ENCODE data around the gene ADAMTS6. TPM values are rescaled to one million over a fixed set of nuclear protein-coding genes. Genes with fewer than 3 reads are reported as not detected.
A peak's percentile ranks its signal among the peaks of the same experiment; 100 is the strongest.
"Not testable (repeated sequence)": the region's sequence is repeated elsewhere in the genome, so short reads cannot be mapped to it uniquely, and the experiment has no call there.

Gene ADAMTS6
- total RNA-seq, 2 donors from 2014 or later: 0.12 to 0.77 TPM

DNA sequence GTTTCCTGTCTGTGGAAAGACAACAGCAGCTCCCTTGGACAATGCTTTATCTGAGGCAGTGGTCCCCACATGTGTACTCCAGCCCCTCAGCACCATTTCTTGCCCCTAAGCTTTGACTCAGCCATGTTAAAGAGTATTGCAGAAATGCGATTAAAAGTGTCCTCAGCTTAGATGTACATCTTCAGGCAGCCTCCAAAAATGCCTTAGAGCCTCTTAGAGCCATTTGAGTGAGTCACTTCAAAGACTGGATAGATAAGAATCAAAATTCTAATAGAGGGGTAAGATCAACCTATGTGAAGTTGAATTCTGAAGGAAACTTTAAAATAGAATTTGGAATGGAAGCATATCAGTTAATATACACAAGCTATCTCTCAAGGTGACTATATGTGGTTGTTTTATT is 296.3 kb downstream of the ADAMTS6 start:
- Histone ChIP-seq H3K4me3 (no peak overlapping the region), H3K27ac (no peak overlapping the region), H3K9ac (ENCODE audit: low read depth in 2 of 2, low read length in 2 of 2) (no peak overlapping the region), H3K4me1 (no peaks in the 10 kb centered on the region), H3K9me3 (no peaks in the 10 kb centered on the region), H3K27me3 (no peaks in the 10 kb centered on the region), H3K36me3 (no peaks in the 10 kb centered on the region)
- TF ChIP-seq, protein P1, sequence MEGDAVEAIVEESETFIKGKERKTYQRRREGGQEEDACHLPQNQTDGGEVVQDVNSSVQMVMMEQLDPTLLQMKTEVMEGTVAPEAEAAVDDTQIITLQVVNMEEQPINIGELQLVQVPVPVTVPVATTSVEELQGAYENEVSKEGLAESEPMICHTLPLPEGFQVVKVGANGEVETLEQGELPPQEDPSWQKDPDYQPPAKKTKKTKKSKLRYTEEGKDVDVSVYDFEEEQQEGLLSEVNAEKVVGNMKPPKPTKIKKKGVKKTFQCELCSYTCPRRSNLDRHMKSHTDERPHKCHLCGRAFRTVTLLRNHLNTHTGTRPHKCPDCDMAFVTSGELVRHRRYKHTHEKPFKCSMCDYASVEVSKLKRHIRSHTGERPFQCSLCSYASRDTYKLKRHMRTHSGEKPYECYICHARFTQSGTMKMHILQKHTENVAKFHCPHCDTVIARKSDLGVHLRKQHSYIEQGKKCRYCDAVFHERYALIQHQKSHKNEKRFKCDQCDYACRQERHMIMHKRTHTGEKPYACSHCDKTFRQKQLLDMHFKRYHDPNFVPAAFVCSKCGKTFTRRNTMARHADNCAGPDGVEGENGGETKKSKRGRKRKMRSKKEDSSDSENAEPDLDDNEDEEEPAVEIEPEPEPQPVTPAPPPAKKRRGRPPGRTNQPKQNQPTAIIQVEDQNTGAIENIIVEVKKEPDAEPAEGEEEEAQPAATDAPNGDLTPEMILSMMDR (IDR thresholded peaks at IDR 0.05): no peak
- no peak for DNase-seq
- intact Hi-C loops (cut with DNase I): no loop called here

DNA sequence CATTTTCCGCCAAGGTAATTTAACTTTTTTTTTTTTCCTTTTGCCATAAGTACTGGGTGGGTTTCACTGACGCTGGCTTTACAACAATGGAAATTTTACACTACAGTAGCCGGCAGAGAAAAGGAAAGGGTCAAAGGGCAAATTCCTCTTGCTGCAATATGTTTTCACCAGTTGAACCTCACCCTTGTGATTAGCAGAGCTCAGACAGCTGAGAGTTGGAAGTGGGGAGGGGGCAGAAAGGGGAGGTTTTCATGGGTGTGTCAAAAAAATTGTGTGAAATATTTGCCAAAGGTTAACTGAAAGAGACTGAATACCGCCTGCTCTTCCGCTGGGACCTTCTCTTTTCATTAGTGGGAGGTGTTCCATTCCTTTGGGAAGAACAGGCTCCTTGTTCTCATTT is 296.9 kb downstream of the ADAMTS6 start:
- no peaks in the 10 kb centered on the region for H3K4me1 ChIP-seq
- H3K27ac ChIP-seq: no peak overlapping the region
- H3K9ac ChIP-seq (ENCODE audit: low read depth in 2 of 2, low read length in 2 of 2): no peak overlapping the region
- H3K27me3 ChIP-seq: no peaks in the 10 kb centered on the region
- H3K9me3 ChIP-seq: no peaks in the 10 kb centered on the region
- TF ChIP-seq, protein P1 (IDR thresholded peaks at IDR 0.05): no peak
- H3K4me3 ChIP-seq: no peak overlapping the region
- H3K36me3 ChIP-seq: no peaks in the 10 kb centered on the region
- DNase-seq: peak; percentile 27
- intact Hi-C loops (cut with DNase I): no loop called here

DNA sequence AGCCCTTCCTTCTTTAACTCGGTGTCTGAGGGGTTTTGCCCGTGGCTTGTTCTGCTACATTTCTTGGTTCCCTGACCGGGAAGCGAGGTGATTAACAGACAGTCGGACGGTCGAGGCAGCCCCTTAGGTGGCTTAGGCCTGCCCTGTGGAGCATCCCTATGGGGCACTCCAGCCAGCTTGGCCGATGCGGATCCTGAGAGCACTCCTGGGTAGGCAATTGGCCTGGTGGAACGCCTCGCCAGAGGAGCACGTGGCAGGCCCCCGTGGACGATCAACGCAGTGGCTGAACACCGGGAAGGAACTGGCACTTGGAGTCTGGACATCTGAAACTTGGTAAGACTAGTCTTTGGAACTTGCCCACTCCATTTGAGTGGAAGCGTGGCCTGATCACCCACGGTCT is 307.5 kb downstream of the ADAMTS6 start:
- H3K36me3 ChIP-seq; H3K4me3 ChIP-seq; DNase-seq; H3K9ac ChIP-seq (ENCODE audit: low read depth in 2 of 2, low read length in 2 of 2); intact Hi-C loops (cut with DNase I); H3K4me1 ChIP-seq; H3K9me3 ChIP-seq; H3K27me3 ChIP-seq; H3K27ac ChIP-seq: not testable (repeated sequence)

DNA sequence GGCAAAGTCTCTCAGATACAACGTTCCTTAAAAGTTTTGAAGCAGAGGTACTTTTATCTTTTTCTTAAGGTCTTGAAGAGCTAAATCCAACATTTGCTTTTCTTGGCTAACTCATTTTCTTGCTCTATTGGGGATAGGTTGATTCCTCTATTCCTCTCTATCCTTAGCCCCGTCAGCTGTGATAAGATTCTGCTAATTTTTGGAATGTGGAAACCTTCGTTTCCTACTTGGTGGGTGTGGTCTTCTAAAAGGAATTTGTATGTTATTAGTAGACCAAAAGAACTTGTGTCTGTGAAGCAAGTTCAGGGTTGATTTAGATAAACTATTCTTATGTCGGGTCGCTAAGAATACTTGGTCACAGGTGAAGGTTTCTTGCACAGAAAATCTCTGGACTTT is 308.6 kb downstream of the ADAMTS6 start:
- intact Hi-C loops (cut with DNase I): no loop called here
- no peak overlapping the region for H3K9ac ChIP-seq (ENCODE audit: low read depth in 2 of 2, low read length in 2 of 2)
- no peak for DNase-seq
- no peaks in the 10 kb centered on the region for H3K9me3 ChIP-seq
- no peak overlapping the region for H3K27ac ChIP-seq
- H3K36me3 ChIP-seq: no peaks in the 10 kb centered on the region
- H3K4me1 ChIP-seq: no peaks in the 10 kb centered on the region
- H3K27me3 ChIP-seq: no peaks in the 10 kb centered on the region
- TF ChIP-seq, protein P1 (IDR thresholded peaks at IDR 0.05): no peak
- no peak overlapping the region for H3K4me3 ChIP-seq

DNA sequence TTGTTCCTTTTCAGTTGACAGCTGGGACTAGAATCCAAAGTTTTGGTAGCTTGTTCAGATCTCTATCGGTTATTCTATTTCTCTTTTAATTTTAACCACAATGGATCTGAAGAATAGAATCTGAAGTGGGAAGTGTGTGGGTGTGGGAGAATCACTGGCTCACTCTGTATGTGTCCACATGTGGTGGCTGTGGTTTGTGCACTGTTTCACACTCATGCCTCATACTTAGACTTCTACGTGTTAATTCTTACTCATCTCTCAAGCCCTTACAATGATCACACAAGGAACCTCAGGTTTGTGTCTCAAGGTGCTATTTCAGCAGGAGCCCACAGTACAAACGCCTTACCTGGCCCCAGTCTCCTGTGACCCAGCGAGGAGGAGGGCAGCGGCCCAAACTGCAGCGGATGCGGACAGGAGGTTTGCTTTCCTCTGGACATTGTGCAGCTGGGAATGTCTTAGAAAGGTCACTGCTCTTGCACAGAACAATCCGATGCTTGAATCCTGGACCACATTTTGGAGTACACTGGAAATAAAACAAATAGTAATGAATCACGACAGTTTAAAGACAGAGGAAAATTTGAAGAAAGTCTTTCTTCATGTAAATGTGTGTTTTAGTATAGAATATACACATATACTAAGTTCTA is 309.1 kb downstream of the ADAMTS6 start:
- H3K36me3 ChIP-seq: no peaks in the 10 kb centered on the region
- H3K4me1 ChIP-seq: no peaks in the 10 kb centered on the region
- no peak overlapping the region for H3K27ac ChIP-seq
- intact Hi-C loops (cut with DNase I): no loop called here
- H3K9me3 ChIP-seq: no peaks in the 10 kb centered on the region
- H3K9ac ChIP-seq (ENCODE audit: low read depth in 2 of 2, low read length in 2 of 2): no peak overlapping the region
- DNase-seq: no peak
- TF ChIP-seq, protein P1 (IDR thresholded peaks at IDR 0.05): no peak
- no peak overlapping the region for H3K4me3 ChIP-seq
- no peaks in the 10 kb centered on the region for H3K27me3 ChIP-seq

DNA sequence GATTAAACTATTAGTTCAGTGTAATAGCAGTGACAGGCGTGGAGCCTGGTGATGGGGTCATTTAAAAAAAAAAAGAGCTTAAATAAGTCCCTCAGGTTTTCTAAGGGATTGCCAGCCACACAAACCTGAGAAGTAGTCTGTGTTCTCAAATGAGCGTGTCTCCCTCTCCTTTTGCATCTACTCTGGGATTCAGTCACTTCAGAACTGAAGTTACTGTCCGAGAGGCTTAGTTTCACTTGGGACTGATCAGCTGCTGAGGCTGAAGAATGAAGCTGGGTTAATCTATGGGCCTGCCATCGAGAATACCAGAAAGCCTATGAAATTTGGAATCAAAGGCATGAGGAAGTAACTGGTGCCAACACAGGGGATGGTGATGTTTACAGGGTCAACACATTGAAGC is 310.1 kb downstream of the ADAMTS6 start:
- intact Hi-C loops (cut with DNase I): no loop called here
- H3K36me3 ChIP-seq: no peaks in the 10 kb centered on the region
- TF ChIP-seq, protein P1 (IDR thresholded peaks at IDR 0.05): no peak

More for the DNA sequence above, 310.1 kb downstream of the ADAMTS6 start:
- no peak overlapping the region for H3K4me3 ChIP-seq
- no peaks in the 10 kb centered on the region for H3K4me1 ChIP-seq
- DNase-seq: no peak
- H3K9ac ChIP-seq (ENCODE audit: low read depth in 2 of 2, low read length in 2 of 2): no peak overlapping the region
- no peaks in the 10 kb centered on the region for H3K9me3 ChIP-seq
- H3K27ac ChIP-seq: no peak overlapping the region
- H3K27me3 ChIP-seq: no peaks in the 10 kb centered on the region
